Measurements from ENCODE around the gene TTYH2.
A peak's percentile ranks its signal among the peaks of the same experiment; 100 is the strongest.

Gene TTYH2

DNA sequence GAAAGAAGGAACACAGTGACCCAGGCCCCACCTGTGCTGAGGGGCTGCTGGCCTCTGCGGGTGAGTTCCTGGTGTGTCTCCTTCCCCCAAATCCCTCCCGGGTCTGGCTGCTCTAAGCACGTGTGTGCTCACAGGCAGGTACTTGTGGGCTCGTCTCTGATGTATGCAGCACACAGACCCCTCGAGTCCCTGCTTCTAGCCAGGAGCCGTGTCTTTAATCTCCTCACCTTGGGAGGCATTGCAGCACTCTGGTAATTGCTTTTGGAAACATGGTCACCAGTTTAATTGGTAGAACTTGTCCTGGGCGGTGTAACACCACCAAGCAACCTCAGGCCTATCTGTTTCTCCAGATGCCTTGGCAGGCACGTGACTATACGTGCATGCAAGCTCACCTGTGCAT is 18.7 kb upstream of the TTYH2 start:
- DNase-seq (ENCODE audit: low read depth): no peak

GRCh38 chr17:74196541-74197317 is 16.6 kb upstream of the TTYH2 start:
- no peak for DNase-seq (ENCODE audit: low read depth)

DNA sequence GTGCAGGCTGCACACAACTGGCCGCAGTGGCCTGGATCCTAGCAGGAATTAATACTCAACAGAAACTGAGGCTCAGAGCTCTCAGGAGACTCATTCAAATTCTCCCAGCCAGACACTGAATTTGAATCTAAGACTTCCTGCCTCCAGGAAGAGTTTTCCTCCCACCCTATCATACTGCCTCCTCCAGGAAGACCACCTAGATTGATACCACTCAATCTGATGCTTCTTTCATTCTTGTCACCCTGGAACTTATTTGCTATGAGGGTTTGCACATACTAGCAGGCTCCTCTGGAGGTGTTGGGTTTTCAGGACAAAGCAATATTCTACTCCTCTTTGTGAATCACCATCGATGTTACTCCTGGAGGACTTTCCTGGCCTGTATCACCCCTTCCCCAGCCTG is 15.6 kb upstream of the TTYH2 start:
- no peak for DNase-seq (ENCODE audit: low read depth)

DNA sequence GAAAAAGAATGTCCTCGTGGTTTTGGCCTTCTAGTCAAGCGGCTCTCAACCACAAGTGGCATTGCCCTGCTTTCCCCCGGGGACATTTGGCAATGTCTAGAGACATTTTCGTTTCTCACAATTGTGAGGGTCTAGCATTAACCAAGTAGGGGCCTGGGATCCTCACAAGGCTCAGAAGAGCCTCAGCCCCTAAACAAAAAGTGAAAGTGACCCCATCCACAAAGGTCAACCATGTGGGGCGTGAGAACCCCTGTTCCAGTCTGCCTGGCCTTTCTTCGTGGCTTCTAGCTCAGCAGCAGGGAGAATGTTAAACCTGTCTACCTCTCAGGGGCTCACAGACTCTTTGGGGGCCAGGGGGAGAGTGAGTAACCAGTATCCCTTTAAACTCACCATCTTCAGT is 14.7 kb upstream of the TTYH2 start:
- no peak for DNase-seq (ENCODE audit: low read depth)

DNA sequence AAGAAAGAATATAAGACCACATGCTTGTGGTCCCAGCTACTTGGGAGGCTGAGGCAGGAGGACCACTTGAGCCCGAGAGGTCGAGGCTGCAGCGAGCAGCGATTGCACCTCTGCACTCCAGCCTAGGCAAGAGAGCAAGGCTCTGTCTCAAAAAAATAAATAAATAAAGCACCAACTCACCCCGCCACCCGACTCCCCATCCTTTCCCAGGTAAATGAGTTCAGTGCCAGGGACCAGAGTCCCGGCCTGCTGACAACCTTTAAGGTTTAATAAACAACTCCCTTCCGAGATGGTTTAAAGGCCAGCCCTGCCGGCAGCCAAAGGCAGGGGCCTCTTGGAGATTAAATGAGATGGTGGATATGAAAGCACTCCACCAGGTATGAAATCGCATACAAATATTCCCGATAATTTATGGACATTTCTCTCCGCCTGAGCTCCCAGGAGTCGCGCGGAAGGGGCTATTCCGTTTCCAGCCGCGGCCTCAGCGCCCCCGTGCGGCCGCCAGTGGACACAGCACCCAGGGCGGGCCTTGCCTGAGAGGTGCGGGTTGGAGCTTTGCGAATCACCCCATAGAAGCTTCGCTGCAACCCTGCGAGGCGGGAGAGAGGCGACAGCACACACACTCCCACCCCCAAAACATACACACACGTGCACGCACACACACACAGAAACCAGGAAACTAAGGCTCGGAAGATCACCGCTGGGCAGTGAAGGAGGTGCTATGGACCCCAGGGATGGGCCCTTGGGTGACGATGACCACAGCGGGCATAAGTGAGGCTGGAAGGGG is 13.9 kb upstream of the TTYH2 start:
- no peak for DNase-seq (ENCODE audit: low read depth)

DNA sequence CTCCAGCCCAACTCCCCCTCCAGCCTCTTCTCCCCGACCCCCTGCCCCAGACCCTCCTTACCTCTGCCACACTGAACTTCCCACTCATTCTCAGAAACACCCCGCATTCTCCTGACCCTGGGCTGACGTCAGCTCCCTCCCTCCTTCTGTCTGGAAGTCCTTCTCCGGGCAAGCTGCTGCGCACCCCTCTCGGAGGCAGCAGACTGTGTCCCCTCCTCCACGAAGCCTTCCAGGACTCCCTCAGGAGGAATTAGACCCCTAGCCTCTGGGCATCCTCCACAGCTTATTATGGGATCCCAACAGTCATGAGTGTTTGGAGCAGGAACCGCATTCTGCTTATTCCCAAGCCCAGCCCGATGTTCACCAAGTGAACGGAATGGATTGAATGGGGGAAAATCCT is 13.3 kb upstream of the TTYH2 start:
- DNase-seq (ENCODE audit: low read depth): no peak

GRCh38 chr17:74201250-74201649 is 12.1 kb upstream of the TTYH2 start:
- DNase-seq (ENCODE audit: low read depth): peak; percentile 26

- no peak for DNase-seq (ENCODE audit: low read depth)
Measured at GRCh38 chr17:74201948-74202347, 11.4 kb upstream of the TTYH2 start.

- DNase-seq (ENCODE audit: low read depth): no peak
Measured at GRCh38 chr17:74202938-74203337, 10.4 kb upstream of the TTYH2 start.

GRCh38 chr17:74203439-74204240 is 9.7 kb upstream of the TTYH2 start, which contains the start of gene RPL38:
Gene RPL38, plus strand, starts transcription at chr17:74203678. Its CDS starts 278 bp downstream, at chr17:74203956.
- DNase-seq (ENCODE audit: low read depth): peak; percentile 81

DNA sequence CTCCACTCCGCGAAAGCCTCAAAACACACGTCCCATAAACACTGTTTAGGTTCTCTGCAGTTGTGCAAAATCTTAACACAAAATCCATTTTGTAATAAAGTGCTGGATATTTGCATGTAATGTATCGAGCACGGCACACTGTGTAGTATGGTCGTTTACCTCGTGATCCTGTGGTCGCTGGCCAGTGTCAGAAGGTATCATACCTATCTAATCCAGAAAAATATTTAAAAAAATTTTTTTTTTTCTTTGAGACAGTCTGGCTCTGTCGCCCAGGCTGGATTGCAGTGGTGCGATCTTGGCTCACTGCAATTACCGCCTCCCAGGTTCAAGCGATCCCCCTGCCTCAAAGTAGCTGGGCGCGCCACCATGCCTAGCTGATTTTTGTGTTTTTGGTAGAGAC is 8.9 kb upstream of the TTYH2 start:
- DNase-seq (ENCODE audit: low read depth): no peak

DNA sequence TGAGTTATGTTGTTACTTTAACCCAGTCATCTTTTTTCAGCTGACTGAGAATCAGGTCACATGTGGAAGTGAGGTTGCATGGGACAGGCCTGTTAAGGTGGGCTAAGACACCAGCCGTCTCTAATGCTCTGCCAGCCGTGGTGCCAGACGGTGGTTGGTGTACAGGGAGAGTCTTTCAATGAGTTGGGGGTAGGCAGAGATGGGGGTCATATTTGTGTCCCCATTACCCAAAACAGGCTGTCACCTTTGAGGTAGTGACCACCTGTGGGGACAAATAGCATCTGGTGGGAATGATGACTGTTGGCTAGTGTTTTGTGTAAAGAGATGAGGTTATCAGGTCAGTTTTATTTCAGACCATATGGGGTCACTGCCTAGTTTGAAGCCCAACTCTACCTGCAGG is 8.1 kb upstream of the TTYH2 start:
- no peak for DNase-seq (ENCODE audit: low read depth)

- DNase-seq (ENCODE audit: low read depth): no peak
Measured at GRCh38 chr17:74206332-74206818, 7.0 kb upstream of the TTYH2 start.

GRCh38 chr17:74210191-74211140 is 2.9 kb upstream of the TTYH2 start:
- no peak for DNase-seq (ENCODE audit: low read depth)

- no peak for DNase-seq (ENCODE audit: low read depth)
Measured at GRCh38 chr17:74211141-74211911, 2.0 kb upstream of the TTYH2 start.

- DNase-seq (ENCODE audit: low read depth): no peak
Measured at GRCh38 chr17:74211912-74212208, 1.5 kb upstream of the TTYH2 start.

DNA sequence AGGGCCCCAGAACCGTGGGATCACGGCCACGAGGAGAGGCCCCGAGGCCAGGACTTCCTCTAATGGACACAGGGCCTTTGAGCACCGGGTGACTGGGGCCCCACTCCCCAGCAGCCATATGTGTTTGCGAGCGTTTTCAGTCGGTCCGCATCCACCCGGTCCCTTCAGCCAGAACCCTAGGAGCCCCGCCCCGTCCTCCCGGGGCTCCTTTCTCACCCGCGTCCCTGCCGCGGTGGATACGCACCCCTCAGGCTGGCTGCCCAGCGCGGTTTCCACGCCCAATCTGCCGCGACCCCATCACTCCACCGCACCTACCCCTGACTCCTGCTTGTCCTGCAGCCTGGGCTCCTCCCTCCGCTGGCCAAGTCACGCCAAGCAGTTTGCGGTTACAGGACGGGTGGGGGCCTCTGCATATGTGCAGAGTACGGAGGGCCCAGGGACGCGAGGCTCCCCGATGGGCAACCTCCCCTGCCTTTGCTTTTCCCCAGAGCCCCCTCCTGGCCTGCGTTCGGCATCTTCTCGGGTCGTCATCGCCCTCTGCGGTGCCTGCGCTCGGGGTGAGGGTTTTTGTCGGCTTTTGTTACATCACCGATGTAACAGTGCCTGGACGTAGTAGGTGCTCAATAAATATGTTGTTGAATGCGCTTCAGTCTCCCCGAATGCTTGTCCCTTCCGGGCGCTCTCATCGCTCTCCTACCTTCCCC is 1.0 kb upstream of the TTYH2 start:
- DNase-seq (ENCODE audit: low read depth): no peak

DNA sequence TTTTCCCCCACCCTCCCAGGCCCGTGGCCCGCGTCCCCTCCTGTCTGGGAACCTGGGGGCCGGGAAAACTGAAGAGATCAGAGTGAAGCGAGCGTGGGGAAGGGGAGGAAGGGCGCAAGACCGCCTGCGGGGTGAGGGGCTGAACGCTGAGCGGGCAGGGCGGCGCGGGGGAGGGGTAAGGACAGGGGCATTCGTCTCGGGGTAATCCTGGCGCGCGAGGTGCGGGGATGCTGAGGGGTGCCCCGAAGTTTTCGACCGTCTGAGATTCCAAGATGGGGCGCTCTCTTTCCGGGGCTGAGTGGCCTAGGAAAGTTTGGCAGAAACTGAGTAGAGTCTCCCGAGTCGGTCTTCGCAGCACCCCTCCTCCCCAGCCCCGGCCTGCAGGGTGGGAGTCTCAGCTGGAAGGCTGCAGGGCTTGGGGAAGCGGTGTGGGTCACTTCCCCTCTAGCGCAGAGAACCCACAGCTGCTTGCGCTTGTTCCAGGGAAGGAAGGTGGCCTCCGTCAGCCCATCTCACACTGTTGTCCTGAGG is 555 bp downstream of the TTYH2 start:
- DNase-seq (ENCODE audit: low read depth): no peak

GRCh38 chr17:74214484-74215341 is 1.3 kb downstream of the TTYH2 start:
- DNase-seq (ENCODE audit: low read depth): no peak
